Astrocyte (in vitro differentiated cells and primary cell): ENCODE measurements around the gene SH3GL2.

Source experiments
- EZH2 ChIP-seq: IDR thresholded peaks from 2 replicates; pipeline ENCODE4 v1.6.1; 2012; ENCODE audit warnings: mild to moderate bottlenecking, low read length, inconsistent platforms; ENCODE audit not compliant: insufficient read depth
- TF ChIP-seq, protein P1 (sequence below): IDR thresholded peaks from 2 replicates; pipeline ENCODE4 v1.5.1; 2011; ENCODE audit warnings: low read depth, mild to moderate bottlenecking, inconsistent platforms, low read length, moderate library complexity; ENCODE audit not compliant: insufficient read depth

DNA sequence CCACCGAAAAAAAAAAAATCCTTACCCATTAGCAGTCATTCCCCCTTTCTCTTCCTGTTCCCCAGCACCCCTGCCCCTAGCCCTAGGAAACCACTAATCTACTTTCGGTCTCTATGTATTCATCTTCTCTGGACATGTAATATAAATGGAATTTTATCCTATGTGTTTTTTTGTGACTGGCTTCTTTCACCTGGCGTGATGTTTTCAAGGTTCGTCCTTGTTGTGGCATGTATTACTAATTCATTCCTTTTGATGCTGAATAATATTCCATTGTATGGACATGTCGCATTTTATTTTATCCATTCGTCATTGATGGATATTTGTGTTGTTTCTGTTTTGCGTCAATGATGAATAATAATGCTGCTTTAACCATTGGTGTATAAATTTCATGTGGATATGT lies 42.8 kb upstream of the SH3GL2 start:
- TF ChIP-seq, protein P1, sequence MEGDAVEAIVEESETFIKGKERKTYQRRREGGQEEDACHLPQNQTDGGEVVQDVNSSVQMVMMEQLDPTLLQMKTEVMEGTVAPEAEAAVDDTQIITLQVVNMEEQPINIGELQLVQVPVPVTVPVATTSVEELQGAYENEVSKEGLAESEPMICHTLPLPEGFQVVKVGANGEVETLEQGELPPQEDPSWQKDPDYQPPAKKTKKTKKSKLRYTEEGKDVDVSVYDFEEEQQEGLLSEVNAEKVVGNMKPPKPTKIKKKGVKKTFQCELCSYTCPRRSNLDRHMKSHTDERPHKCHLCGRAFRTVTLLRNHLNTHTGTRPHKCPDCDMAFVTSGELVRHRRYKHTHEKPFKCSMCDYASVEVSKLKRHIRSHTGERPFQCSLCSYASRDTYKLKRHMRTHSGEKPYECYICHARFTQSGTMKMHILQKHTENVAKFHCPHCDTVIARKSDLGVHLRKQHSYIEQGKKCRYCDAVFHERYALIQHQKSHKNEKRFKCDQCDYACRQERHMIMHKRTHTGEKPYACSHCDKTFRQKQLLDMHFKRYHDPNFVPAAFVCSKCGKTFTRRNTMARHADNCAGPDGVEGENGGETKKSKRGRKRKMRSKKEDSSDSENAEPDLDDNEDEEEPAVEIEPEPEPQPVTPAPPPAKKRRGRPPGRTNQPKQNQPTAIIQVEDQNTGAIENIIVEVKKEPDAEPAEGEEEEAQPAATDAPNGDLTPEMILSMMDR, result no peak
- no peak for TF ChIP-seq EZH2
